C4-2B (cell line): ENCODE measurements around the gene PLA2G2D.

Experiments used
- CTCF ChIP-seq: fragments of 450-650 bp; conservative IDR thresholded peaks from 2 replicates; pipeline ENCODE4 v1.5.1; 2017; ENCODE audit warnings: mild to moderate bottlenecking
- ZFX ChIP-seq: fragments of 450-650 bp; IDR thresholded peaks from 2 replicates; pipeline ENCODE4 v1.6.1; 2017

- TF ChIP-seq CTCF (no peak), ZFX (no peak)
Measured at GRCh38 chr1:20141466-20141865, 22.1 kb upstream of the PLA2G2D start.
